ENCODE results near the gene UBL3.

DNA sequence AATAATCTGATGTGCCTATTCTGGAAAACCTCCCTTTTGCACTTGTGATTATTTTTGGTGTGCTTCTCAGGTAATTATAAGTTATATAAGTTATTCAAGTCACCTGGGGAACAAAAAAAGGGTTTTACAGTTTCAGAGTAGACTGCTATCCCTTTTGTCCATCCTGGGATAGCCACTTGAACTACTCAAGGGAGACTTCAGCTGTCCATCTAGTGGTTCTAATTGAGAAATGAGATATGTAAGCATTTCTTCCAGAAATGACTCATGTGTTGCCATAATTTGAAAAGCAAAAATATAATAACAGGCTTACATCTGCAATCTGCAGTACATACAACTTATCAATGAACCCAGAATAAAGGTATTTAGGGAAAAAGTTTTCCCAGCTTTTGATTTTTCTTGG lies 20.4 kb downstream of the UBL3 start:
- no peak for TF ChIP-seq POLR2A (IDR thresholded peaks at IDR 0.05; ENCODE audit: low read depth, low read length)
- TF ChIP-seq POLR2AphosphoS5 (IDR thresholded peaks at IDR 0.05; ENCODE audit: low read depth, low read length) = no peak
